SK-N-SH (cell line): Measurements from ENCODE around the gene DUSP28. TPM values are rescaled to one million over a fixed set of nuclear protein-coding genes. Genes with fewer than 3 reads are reported as not detected.

Source experiments
- CTCF ChIA-PET: fragments of 300-600, 350-600 bp; formaldehyde crosslinking; extraction: SDS; loops from one replicate; lab custom pipeline; 2021; lab: Yijun Ruan, JAX
- POLR2A ChIA-PET: fragments of 350-600 bp; sonication (Branson Sonifier 250); formaldehyde crosslinking; extraction: SDS; loops from one replicate; lab custom pipeline; 2020; ENCODE audit warnings: antibody characterized with exemption, inconsistent platforms; lab: Yijun Ruan, JAX
- DNase-seq: peaks from one replicate; pipeline ENCODE4 v3.0.0; 2012
- H2AFZ ChIP-seq: fragments of 200-600 bp; sonication (generic); 2 replicates; pipeline ENCODE4 v1.8.1; 2016; ENCODE audit warnings: antibody characterized with exemption, mild to moderate bottlenecking, low read depth
- H3F3A ChIP-seq: fragments of 200-600 bp; sonication (generic); replicated peaks from 2 replicates; pipeline ENCODE3; 2016; ENCODE audit warnings: antibody characterized with exemption, mild to moderate bottlenecking; ENCODE audit not compliant: insufficient read depth
- H3K27ac ChIP-seq, 2 experiments: fragments of 200-500 bp in 1 of 2; fragments of 200-600 bp in 1 of 2; sonication (Bioruptor generic) in 1 of 2; sonication (generic), shearing (Covaris generic) in 1 of 2; 2 replicates each; pipeline versions ENCODE4 v1.5.1 to v1.6.1; 2014 to 2016; ENCODE audit warnings: low read depth in 2 of 2, inconsistent platforms in 1 of 2, low read length in 1 of 2, mild to moderate bottlenecking in 1 of 2, mixed read lengths in 1 of 2
- H3K27me3 ChIP-seq: fragments of 200-600 bp; sonication (generic), shearing (Covaris generic); 2 replicates; pipeline ENCODE4 v1.6.1; 2016; ENCODE audit warnings: mixed run types; ENCODE audit not compliant: insufficient read depth
- H3K36me3 ChIP-seq, 2 experiments: fragments of 200-500 bp in 1 of 2; fragments of 200-600 bp in 1 of 2; sonication (Bioruptor generic) in 1 of 2; sonication (generic) in 1 of 2; replicated peaks in 1 of 2; 2 replicates each; pipeline versions ENCODE3 to v1.5.1; 2014 to 2016; ENCODE audit warnings: low read length in 1 of 2, mild to moderate bottlenecking in 1 of 2; ENCODE audit not compliant: insufficient read depth in 2 of 2, control insufficient read depth in 1 of 2
- H3K4me1 ChIP-seq, 2 experiments: fragments of 200-500 bp in 1 of 2; fragments of 200-600 bp in 1 of 2; sonication (Bioruptor generic) in 1 of 2; sonication (generic), shearing (Covaris generic) in 1 of 2; 2 replicates each; pipeline versions ENCODE4 v1.5.1 to v1.6.1; 2014 to 2016; ENCODE audit warnings: low read depth in 1 of 2, low read length in 1 of 2, mixed run types in 1 of 2; ENCODE audit not compliant: insufficient read depth in 2 of 2, control insufficient read depth in 1 of 2
- H3K4me2 ChIP-seq: fragments of 200-600 bp; sonication (generic), shearing (Covaris generic); 2 replicates; pipeline ENCODE4 v1.6.1; 2017; ENCODE audit warnings: mixed run types
- H3K4me3 ChIP-seq, 2 experiments: fragments of 200-500 bp in 1 of 2; fragments of 200-600 bp in 1 of 2; sonication (Bioruptor generic) in 1 of 2; sonication (generic), shearing (Covaris generic) in 1 of 2; 2 replicates each; pipeline versions ENCODE4 v1.5.1 to v1.8.1; 2014 to 2016; ENCODE audit warnings: low read depth in 2 of 2, inconsistent platforms in 1 of 2, low read length in 1 of 2, mild to moderate bottlenecking in 1 of 2, mixed read lengths in 1 of 2, moderate library complexity in 1 of 2
- H3K79me2 ChIP-seq: fragments of 200-600 bp; sonication (generic); 2 replicates; pipeline ENCODE4 v1.8.1; 2017; ENCODE audit warnings: mild to moderate bottlenecking; ENCODE audit not compliant: insufficient read depth
- H3K9ac ChIP-seq: fragments of 200-600 bp; sonication (generic); 2 replicates; pipeline ENCODE4 v1.6.1; 2017; ENCODE audit warnings: mixed run types
- H3K9me2 ChIP-seq: fragments of 200-600 bp; sonication (generic); 2 replicates; pipeline ENCODE4 v1.6.1; 2017; ENCODE audit warnings: mixed run types
- H3K9me3 ChIP-seq: fragments of 200-600 bp; sonication (generic); 2 replicates; pipeline ENCODE4 v1.6.1; 2017; ENCODE audit warnings: mixed run types, mild to moderate bottlenecking, moderate library complexity
- H4K20me1 ChIP-seq: fragments of 200-600 bp; sonication (generic); 2 replicates; pipeline ENCODE4 v1.6.1; 2017; ENCODE audit warnings: mild to moderate bottlenecking, mixed run types; ENCODE audit not compliant: insufficient read depth
- CHD2 ChIP-seq: fragments of 150-350 bp; IDR thresholded peaks from 2 replicates; pipeline ENCODE4 v1.6.1; 2018; ENCODE audit warnings: low read length; ENCODE audit not compliant: partially characterized antibody
- IRF3 ChIP-seq: fragments of 150-350 bp; IDR thresholded peaks from 2 replicates; pipeline ENCODE4 v1.6.1; 2016; ENCODE audit warnings: mild to moderate bottlenecking, low read depth, low read length
- JUND ChIP-seq: IDR thresholded peaks from 2 replicates; pipeline ENCODE4 v1.4.0; 2012
- NFIC ChIP-seq: IDR thresholded peaks from 2 replicates; pipeline ENCODE4 v1.4.0; 2012; ENCODE audit warnings: borderline replicate concordance
- PBX3 ChIP-seq: IDR thresholded peaks from 2 replicates; pipeline ENCODE4; 2012
- RCOR1 ChIP-seq: fragments of 150-350 bp; IDR thresholded peaks from 2 replicates; pipeline ENCODE4 v1.6.1; 2017; ENCODE audit warnings: antibody characterized with exemption, low read length
- RFX5 ChIP-seq: IDR thresholded peaks from 2 replicates; pipeline ENCODE4 v1.6.1; 2012; ENCODE audit warnings: mild to moderate bottlenecking, improper control_type of control experiment, low read length
- TAF1 ChIP-seq: IDR thresholded peaks from 2 replicates; pipeline ENCODE4 v1.6.1; 2012; ENCODE audit warnings: low read depth, mild to moderate bottlenecking, low read length, moderate library complexity, borderline replicate concordance
- TEAD4 ChIP-seq: IDR thresholded peaks from 2 replicates; pipeline ENCODE4 v1.4.0; 2012; ENCODE audit warnings: mild to moderate bottlenecking, borderline replicate concordance; ENCODE audit not compliant: insufficient read depth
- WGBS: methylation state at CpG from one replicate; pipeline ENCODE4 v1.1.6; 2017; ENCODE audit warnings: low lambda C conversion rate; 5-methylcytosine and 5-hydroxymethylcytosine counted together
- polyA plus RNA-seq, 3 experiments: library from polyadenylated mRNA; depleted of rRNA; stranded (reverse); fragments of >200 nt; gene quantifications; 2 replicates each; pipeline ENCODE4 v1.2.3, GENCODE V29; 2012

The DUSP28 gene
- polyA plus RNA-seq, 1 of the 3 experiments (the other 2 are of a cell fraction), result 4.1 TPM

GRCh38 chr2:240569998-240570530, 9.9 kb downstream of the DUSP28 start:
- CTCF ChIA-PET, result no interaction called here
- TF ChIP-seq CHD2, result no peak
- TF ChIP-seq PBX3, result no peak
- TF ChIP-seq RFX5, result no peak
- POLR2A ChIA-PET, result interaction anchor here (1.2 kb wide), 1 partner anchor 9 kb away, joined by 6 read pairs; no protein-coding TSS in a partner anchor
- peak overlapping the region; percentile 93 for H3K4me2 ChIP-seq
- H3K9me3 ChIP-seq, result no peaks in the 10 kb centered on the region
- peaks cover 0 to 15% of the 10 kb centered on the region in 2 experiments for H3K36me3 ChIP-seq
- 0 out of 2 replicates have a peak, but pooled peaks cover 12% of the 10 kb centered on the region for H4K20me1 ChIP-seq
- H3K4me1 ChIP-seq, result peaks cover 26 to 39% of the 10 kb centered on the region in 2 experiments; a peak in 3 of 4 replicates
- peaks cover 26% of the 10 kb centered on the region; the same call in 1 of the 2 replicates for H3K79me2 ChIP-seq
- no peaks in the 10 kb centered on the region for H3K27me3 ChIP-seq
- H3K9ac ChIP-seq, result no peak overlapping the region
- no peak overlapping the region for H3K27ac ChIP-seq
- H3K4me3 ChIP-seq, result no peak overlapping the region
- DNase-seq, result no peak
- WGBS, result 89% methylated on average over 6 of the region's 15 CpGs
- H3F3A ChIP-seq, result peaks cover 7% of the 10 kb centered on the region
- H2AFZ ChIP-seq, result no peak overlapping the region
- H3K9me2 ChIP-seq, result no peaks in the 10 kb centered on the region

- CTCF ChIA-PET, result no interaction called here
- H2AFZ ChIP-seq, result no peak overlapping the region
- no peak overlapping the region for H3K9ac ChIP-seq
- peaks cover 26% of the 10 kb centered on the region; the same call in 1 of the 2 replicates for H3K79me2 ChIP-seq
- peak; percentile 20 for DNase-seq
- peaks cover 0 to 20% of the 10 kb centered on the region in 2 experiments for H3K36me3 ChIP-seq
- no peak overlapping the region for H3K4me3 ChIP-seq
- 98% methylated on average over 8 of the region's 11 CpGs for WGBS
- H3K4me1 ChIP-seq, result peaks cover 20 to 33% of the 10 kb centered on the region in 2 experiments; a peak in 2 of 4 replicates
- H3F3A ChIP-seq, result peaks cover 7% of the 10 kb centered on the region
- H3K9me3 ChIP-seq, result no peaks in the 10 kb centered on the region
- H3K27me3 ChIP-seq, result no peaks in the 10 kb centered on the region
- POLR2A ChIA-PET, result no interaction called here
- H3K27ac ChIP-seq, result no peak overlapping the region
- H4K20me1 ChIP-seq, result 0 out of 2 replicates have a peak, but pooled peaks cover 12% of the 10 kb centered on the region
- no peaks in the 10 kb centered on the region for H3K9me2 ChIP-seq
- H3K4me2 ChIP-seq, result peak overlapping the region; percentile 93; the same call in 1 of the 2 replicates
- TF ChIP-seq TAF1, result no peak
Measured at GRCh38 chr2:240570531-240571313, 10.6 kb downstream of the DUSP28 start.

- CTCF ChIA-PET, result no interaction called here
- TF ChIP-seq RCOR1 (no peak), IRF3 (no peak), JUND (no peak), TEAD4 (no peak), TAF1 (no peak), NFIC (no peak)
Measured at GRCh38 chr2:240571314-240571973, 11.3 kb downstream of the DUSP28 start.

More at GRCh38 chr2:240571314-240571973, 11.3 kb downstream of the DUSP28 start:
- H3K27me3 ChIP-seq, result no peaks in the 10 kb centered on the region
- H3K4me2 ChIP-seq, result no peak overlapping the region
- WGBS, result 92% methylated on average over 8 of the region's 18 CpGs
- no peaks in the 10 kb centered on the region for H3K9me2 ChIP-seq
- H3K36me3 ChIP-seq, result peaks cover 0 to 27% of the 10 kb centered on the region in 2 experiments
- H3K27ac ChIP-seq, result no peak overlapping the region
- H3K9me3 ChIP-seq, result no peaks in the 10 kb centered on the region
- H3F3A ChIP-seq, result peaks cover 4% of the 10 kb centered on the region
- DNase-seq, result peak; percentile 19
- peaks cover 14 to 27% of the 10 kb centered on the region in 2 experiments; a peak in 2 of 4 replicates for H3K4me1 ChIP-seq
- POLR2A ChIA-PET, result no interaction called here
- 0 out of 2 replicates have a peak, but pooled peaks cover 12% of the 10 kb centered on the region for H4K20me1 ChIP-seq
- H3K9ac ChIP-seq, result no peak overlapping the region
- H3K4me3 ChIP-seq, result no peak overlapping the region
- H2AFZ ChIP-seq, result no peak overlapping the region
- peaks cover 26% of the 10 kb centered on the region; the same call in 1 of the 2 replicates for H3K79me2 ChIP-seq
